ENCODE data around the gene MRPL37. TPM values are rescaled to one million over a fixed set of nuclear protein-coding genes. Genes with fewer than 3 reads are reported as not detected.

MRPL37 gene
- polyA plus RNA-seq, 1 of the 3 experiments (the other 2 are of a cell fraction): 11.3 TPM

DNA sequence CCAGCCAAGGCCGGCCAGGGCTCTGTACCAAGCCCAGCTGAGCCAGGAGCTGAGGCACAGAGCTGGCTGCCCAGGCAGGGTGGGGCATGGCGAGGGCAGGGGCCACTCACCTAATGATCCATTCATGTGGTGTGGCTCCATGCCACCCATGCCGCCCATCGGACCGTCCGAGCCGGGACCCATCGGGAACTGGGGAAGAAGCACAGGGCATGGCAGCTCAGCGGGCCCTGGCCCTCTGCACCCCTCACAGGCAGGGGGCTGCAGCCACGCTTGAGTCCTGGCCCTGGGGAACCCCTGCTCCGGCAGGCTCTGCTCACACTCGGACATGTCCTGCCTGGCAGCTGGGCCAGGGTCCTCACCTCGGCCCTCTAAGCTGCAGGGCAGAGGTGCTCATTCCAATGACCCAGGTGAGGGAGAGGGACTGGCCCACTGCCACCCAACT is 28.7 kb downstream of the MRPL37 start:
- Histone ChIP-seq H3K79me2 (ENCODE audit: insufficient read depth) (no peaks in the 10 kb centered on the region), H3K9ac (no peak overlapping the region), H3K4me3 (ENCODE audit: low read depth in 2 of 2, low read length in 1 of 2) (no peak overlapping the region), H3K4me1 (ENCODE audit: control insufficient read depth in 1 of 2, insufficient read depth in 2 of 2, low read depth in 1 of 2, low read length in 1 of 2) (peaks cover 18 to 72% of the 10 kb centered on the region in 2 experiments), H3F3A (replicated peaks; ENCODE audit: insufficient read depth) (peaks cover 7% of the 10 kb centered on the region), H3K27ac (ENCODE audit: low read depth in 2 of 2, low read length in 1 of 2) (peak overlapping the region; percentile 50 to 95), H2AFZ (ENCODE audit: low read depth) (no peak overlapping the region), H3K36me3 (replicated peaks in 1 of 2; ENCODE audit: control insufficient read depth in 1 of 2, insufficient read depth in 2 of 2, low read length in 1 of 2) (peaks cover 0 to 5% of the 10 kb centered on the region in 2 experiments), H4K20me1 (ENCODE audit: insufficient read depth) (no peaks in the 10 kb centered on the region), H3K27me3 (ENCODE audit: insufficient read depth) (no peaks in the 10 kb centered on the region), H3K9me2 (no peaks in the 10 kb centered on the region), H3K4me2 (peak overlapping the region; percentile 58; the same call in 1 of the 2 replicates), H3K9me3 (no peaks in the 10 kb centered on the region)
- ChIA-PET POLR2A (interaction anchor here (0.7 to 1.1 kb wide), 2 partner anchors 18 to 41 kb away, joined by 3 read pairs; no protein-coding TSS in a partner anchor), CTCF (interaction anchor here (0.9 to 4.8 kb wide), 3 partner anchors 45 to 261 kb away, joined by 4 to 20 read pairs (median 12); no protein-coding TSS in a partner anchor)
- no peak for DNase-seq
- TF ChIP-seq GATA2 (CRISPR knock-in tag; IDR thresholded peaks at IDR 0.05) (no peak), FOSL2 (IDR thresholded peaks at IDR 0.05; ENCODE audit: borderline replicate concordance, low read depth) (no peak), RFX5 (IDR thresholded peaks at IDR 0.05; ENCODE audit: low read length) (no peak), FOXJ3 (CRISPR knock-in tag; IDR thresholded peaks at IDR 0.05) (no peak), SIN3A (IDR thresholded peaks at IDR 0.05; ENCODE audit: borderline replicate concordance, low read depth, low read length) (no peak), REST (IDR thresholded peaks at IDR 0.05; ENCODE audit: low read depth, low read length) (no peak), FOXM1 (IDR thresholded peaks at IDR 0.05; ENCODE audit: low read depth) (no peak)
- WGBS (ENCODE audit: low lambda C conversion rate): 83% methylated on average over 4 of the region's 13 CpGs

DNA sequence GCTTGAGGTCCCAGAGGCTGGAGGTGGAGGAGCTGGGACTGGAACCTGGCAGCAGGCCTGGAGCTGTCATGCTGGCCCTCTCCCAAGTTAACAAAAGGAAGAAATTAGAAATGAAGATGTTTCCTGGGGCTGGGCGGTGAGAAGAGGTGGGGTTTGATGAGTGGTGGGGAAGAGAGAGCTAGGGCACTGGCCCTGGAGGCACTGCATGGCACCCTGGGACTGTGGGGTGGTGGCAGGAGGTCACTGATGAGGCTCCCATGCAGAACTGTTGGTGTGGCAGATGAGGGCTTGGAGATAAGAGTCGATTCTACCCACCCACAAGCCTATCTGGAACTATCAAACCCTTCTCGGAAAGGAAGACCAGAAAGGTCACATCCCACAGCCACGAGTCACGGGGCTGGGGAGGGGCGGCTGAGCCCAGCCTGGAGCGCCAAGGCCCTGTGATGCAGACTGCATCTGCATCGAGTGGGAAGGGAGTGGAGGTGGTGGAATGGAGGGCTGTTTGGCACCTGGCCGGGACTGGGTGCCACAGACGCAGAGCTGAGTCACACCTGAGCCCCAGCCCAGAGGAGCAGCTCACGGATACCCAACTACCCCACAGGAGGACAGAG is 29.4 kb downstream of the MRPL37 start:
- H3K27ac ChIP-seq (ENCODE audit: low read depth in 2 of 2, low read length in 1 of 2): peak overlapping the region; percentile 50 to 95
- H3K9ac ChIP-seq: no peak overlapping the region
- peaks cover 0 to 5% of the 10 kb centered on the region in 2 experiments for H3K36me3 ChIP-seq (replicated peaks in 1 of 2; ENCODE audit: control insufficient read depth in 1 of 2, insufficient read depth in 2 of 2, low read length in 1 of 2)
- H3F3A ChIP-seq (replicated peaks; ENCODE audit: insufficient read depth): peaks cover 7% of the 10 kb centered on the region
- peak overlapping the region; percentile 58; the same call in 1 of the 2 replicates for H3K4me2 ChIP-seq
- ChIA-PET POLR2A (interaction anchor here (0.9 kb wide), 1 partner anchor 69 kb away, joined by 4 read pairs; no protein-coding TSS in a partner anchor), CTCF (interaction anchor here (0.9 to 4.8 kb wide), 3 partner anchors 44 to 260 kb away, joined by 4 to 20 read pairs (median 12); no protein-coding TSS in a partner anchor)
- H3K27me3 ChIP-seq (ENCODE audit: insufficient read depth): no peaks in the 10 kb centered on the region
- H3K79me2 ChIP-seq (ENCODE audit: insufficient read depth): no peaks in the 10 kb centered on the region
- H3K4me3 ChIP-seq (ENCODE audit: low read depth in 2 of 2, low read length in 1 of 2): no peak overlapping the region
- no peaks in the 10 kb centered on the region for H4K20me1 ChIP-seq (ENCODE audit: insufficient read depth)
- peak; percentile 62 for DNase-seq
- TF ChIP-seq FOXM1 (IDR thresholded peaks at IDR 0.05; ENCODE audit: low read depth): no peak
- TF ChIP-seq RCOR1 (IDR thresholded peaks at IDR 0.05; ENCODE audit: low read length): 0 out of 2 replicates have a peak, but pooled peaks have one; percentile 6
- no peak for TF ChIP-seq GABPA (IDR thresholded peaks at IDR 0.05; ENCODE audit: low read depth)
- TF ChIP-seq ELF1 (IDR thresholded peaks at IDR 0.05): no peak
- TF ChIP-seq TCF12 (IDR thresholded peaks at IDR 0.05): peak; percentile 33; the same call in 1 of the 2 replicates
- peak; percentile 42; the same call in 1 of the 2 replicates for TF ChIP-seq NFIC (IDR thresholded peaks at IDR 0.05; ENCODE audit: borderline replicate concordance)
- TF ChIP-seq GATA2 (CRISPR knock-in tag; IDR thresholded peaks at IDR 0.05): peak; percentile 38
- peak in 1 of 2 experiments; percentile 55; a peak in 2 of 4 replicates for TF ChIP-seq EP300 (IDR thresholded peaks at IDR 0.05; ENCODE audit: borderline replicate concordance in 1 of 2, low read depth in 1 of 2, low read length in 1 of 2)
- peak; percentile 40; the same call in 1 of the 2 replicates for TF ChIP-seq FOSL2 (IDR thresholded peaks at IDR 0.05; ENCODE audit: borderline replicate concordance, low read depth)
- TF ChIP-seq, protein P1, sequence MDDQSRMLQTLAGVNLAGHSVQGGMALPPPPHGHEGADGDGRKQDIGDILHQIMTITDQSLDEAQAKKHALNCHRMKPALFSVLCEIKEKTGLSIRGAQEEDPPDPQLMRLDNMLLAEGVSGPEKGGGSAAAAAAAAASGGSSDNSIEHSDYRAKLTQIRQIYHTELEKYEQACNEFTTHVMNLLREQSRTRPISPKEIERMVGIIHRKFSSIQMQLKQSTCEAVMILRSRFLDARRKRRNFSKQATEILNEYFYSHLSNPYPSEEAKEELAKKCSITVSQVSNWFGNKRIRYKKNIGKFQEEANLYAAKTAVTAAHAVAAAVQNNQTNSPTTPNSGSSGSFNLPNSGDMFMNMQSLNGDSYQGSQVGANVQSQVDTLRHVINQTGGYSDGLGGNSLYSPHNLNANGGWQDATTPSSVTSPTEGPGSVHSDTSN (IDR thresholded peaks at IDR 0.05): 0 out of 2 replicates have a peak, but pooled peaks have one; percentile 17
- H3K9me2 ChIP-seq: no peaks in the 10 kb centered on the region
- no peaks in the 10 kb centered on the region for H3K9me3 ChIP-seq
- no peak overlapping the region for H2AFZ ChIP-seq (ENCODE audit: low read depth)
- H3K4me1 ChIP-seq (ENCODE audit: control insufficient read depth in 1 of 2, insufficient read depth in 2 of 2, low read depth in 1 of 2, low read length in 1 of 2): peaks cover 18 to 65% of the 10 kb centered on the region in 2 experiments
- WGBS (ENCODE audit: low lambda C conversion rate): 23% methylated on average over 7 of the region's 11 CpGs

Measured in SK-N-SH (cell line).